GM19467 (cell line): ENCODE results near the gene FLYWCH2.
"Not testable (repeated sequence)": the region's sequence is repeated elsewhere in the genome, so short reads cannot be mapped to it uniquely, and the experiment has no call there.

ENCODE experiments used
- ATAC-seq: cut with Tn5 transposase; IDR thresholded peaks from one replicate; pipeline ENCODE4 v1.9.1; 2021; ENCODE audit warnings: mild to moderate bottlenecking, moderate library complexity; ENCODE audit not compliant: unreplicated experiment

Gene FLYWCH2

GRCh38 chr16:2911638-2912329 lies 28.8 kb downstream of the FLYWCH2 start, which contains the start of gene FLYWCH1:
FLYWCH1 (plus strand) TSS chr16:2911931; CDS start chr16:2929686, 17,755 bp downstream.
- ATAC-seq: peak; percentile 75

- peak; percentile 8 for ATAC-seq
Observed at GRCh38 chr16:2912330-2913199, 29.6 kb downstream of the FLYWCH2 start.

- ATAC-seq: no peak
Observed at GRCh38 chr16:2913603-2914002, 30.6 kb downstream of the FLYWCH2 start.

- ATAC-seq: no peak
Observed at GRCh38 chr16:2914233-2914632, 31.2 kb downstream of the FLYWCH2 start.

- ATAC-seq: no peak
Observed at GRCh38 chr16:2915196-2915929, 32.3 kb downstream of the FLYWCH2 start.

- no peak for ATAC-seq
Observed at GRCh38 chr16:2919511-2920255, 36.7 kb downstream of the FLYWCH2 start.

- no peak for ATAC-seq
Observed at GRCh38 chr16:2923481-2923880, 40.5 kb downstream of the FLYWCH2 start.

GRCh38 chr16:2924901-2925755 lies 42.1 kb downstream of the FLYWCH2 start:
- ATAC-seq: no peak

GRCh38 chr16:2925951-2926649 lies 43.1 kb downstream of the FLYWCH2 start:
- ATAC-seq: no peak

GRCh38 chr16:2926650-2926999 lies 43.6 kb downstream of the FLYWCH2 start:
- no peak for ATAC-seq

- ATAC-seq: no peak
Observed at GRCh38 chr16:2927010-2927646, 44.1 kb downstream of the FLYWCH2 start.

- ATAC-seq: not testable (repeated sequence)
Observed at GRCh38 chr16:2928151-2928550, 45.1 kb downstream of the FLYWCH2 start.

- no peak for ATAC-seq
Observed at GRCh38 chr16:2928796-2929195, 45.8 kb downstream of the FLYWCH2 start.

GRCh38 chr16:2929693-2930092 lies 46.7 kb downstream of the FLYWCH2 start:
- no peak for ATAC-seq

GRCh38 chr16:2930236-2930635 lies 47.2 kb downstream of the FLYWCH2 start:
- no peak for ATAC-seq

- not testable (repeated sequence) for ATAC-seq
Observed at GRCh38 chr16:2931231-2931914, 48.4 kb downstream of the FLYWCH2 start.

GRCh38 chr16:2933136-2933535 lies 50.1 kb downstream of the FLYWCH2 start:
- ATAC-seq: no peak

GRCh38 chr16:2933701-2934100 lies 50.7 kb downstream of the FLYWCH2 start:
- no peak for ATAC-seq
